Breast epithelium (tissue), 3 donors: ENCODE measurements around the gene RND3.

Experiments
- POLR2AphosphoS5 ChIP-seq, 3 donors: sonication (generic); formaldehyde crosslinking; IDR thresholded peaks; one replicate each; pipeline ENCODE4 v1.6.1; 2017; ENCODE audit warnings: antibody characterized with exemption in 3 of 3
- TF ChIP-seq, protein P1 (sequence below), 3 donors: fragments of 450-650 bp; IDR thresholded peaks; one replicate each; pipeline ENCODE4 v1.5.1; 2016 to 2017; ENCODE audit warnings: antibody characterized with exemption in 3 of 3, mild to moderate bottlenecking in 3 of 3, moderate library complexity in 3 of 3

DNA sequence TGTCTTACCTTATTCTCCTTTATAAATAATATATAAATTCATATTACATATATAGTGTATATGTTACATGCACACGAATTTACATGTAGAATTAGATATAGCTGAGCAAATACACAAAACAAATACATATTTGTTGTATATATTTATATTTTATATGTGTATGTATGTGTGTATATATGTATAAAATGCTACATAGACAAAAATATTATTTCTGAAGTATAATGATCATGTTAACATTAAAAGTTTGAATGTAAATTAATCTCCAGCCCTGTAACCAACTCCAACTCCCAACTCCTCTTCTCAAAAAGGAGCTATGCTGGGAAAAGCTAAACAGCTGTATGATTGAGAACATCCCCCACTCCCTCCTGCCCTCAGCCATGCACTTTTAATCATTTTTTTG is 42.7 kb upstream of the RND3 start:
- no peak for TF ChIP-seq POLR2AphosphoS5 (IDR thresholded peaks at IDR 0.05)
- TF ChIP-seq, protein P1, sequence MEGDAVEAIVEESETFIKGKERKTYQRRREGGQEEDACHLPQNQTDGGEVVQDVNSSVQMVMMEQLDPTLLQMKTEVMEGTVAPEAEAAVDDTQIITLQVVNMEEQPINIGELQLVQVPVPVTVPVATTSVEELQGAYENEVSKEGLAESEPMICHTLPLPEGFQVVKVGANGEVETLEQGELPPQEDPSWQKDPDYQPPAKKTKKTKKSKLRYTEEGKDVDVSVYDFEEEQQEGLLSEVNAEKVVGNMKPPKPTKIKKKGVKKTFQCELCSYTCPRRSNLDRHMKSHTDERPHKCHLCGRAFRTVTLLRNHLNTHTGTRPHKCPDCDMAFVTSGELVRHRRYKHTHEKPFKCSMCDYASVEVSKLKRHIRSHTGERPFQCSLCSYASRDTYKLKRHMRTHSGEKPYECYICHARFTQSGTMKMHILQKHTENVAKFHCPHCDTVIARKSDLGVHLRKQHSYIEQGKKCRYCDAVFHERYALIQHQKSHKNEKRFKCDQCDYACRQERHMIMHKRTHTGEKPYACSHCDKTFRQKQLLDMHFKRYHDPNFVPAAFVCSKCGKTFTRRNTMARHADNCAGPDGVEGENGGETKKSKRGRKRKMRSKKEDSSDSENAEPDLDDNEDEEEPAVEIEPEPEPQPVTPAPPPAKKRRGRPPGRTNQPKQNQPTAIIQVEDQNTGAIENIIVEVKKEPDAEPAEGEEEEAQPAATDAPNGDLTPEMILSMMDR (IDR thresholded peaks at IDR 0.05), result no peak
